ENCODE results near the gene RPN1.
A peak's percentile ranks its signal among the peaks of the same experiment; 100 is the strongest.
"Not testable (repeated sequence)": the region's sequence is repeated elsewhere in the genome, so short reads cannot be mapped to it uniquely, and the experiment has no call there.

RPN1 gene

GRCh38 chr3:128655531-128655930, 4.9 kb upstream of the RPN1 start:
- in situ Hi-C loops (cut with HindIII; ENCODE audit: low pct_ligation_motif_present, low sequenced_read_pairs) = no loop called here
- Histone ChIP-seq H3K36me3 (replicated peaks) (peaks cover under 1% of the 10 kb centered on the region), H3K27ac (no peak overlapping the region), H3K27me3 (replicated peaks) (no peaks in the 10 kb centered on the region), H3K4me3 (ENCODE audit: low read depth, low read length) (no peak overlapping the region)
- no peak for DNase-seq
- no peak for TF ChIP-seq CTCF (IDR thresholded peaks at IDR 0.05; ENCODE audit: low read depth, low read length, missing control alignments)

GRCh38 chr3:128653993-128654805, 3.6 kb upstream of the RPN1 start:
- H3K4me3 ChIP-seq (ENCODE audit: low read depth, low read length); H3K27me3 ChIP-seq (replicated peaks); in situ Hi-C loops (cut with HindIII; ENCODE audit: low pct_ligation_motif_present, low sequenced_read_pairs); H3K27ac ChIP-seq; H3K36me3 ChIP-seq (replicated peaks); DNase-seq: not testable (repeated sequence)

DNA sequence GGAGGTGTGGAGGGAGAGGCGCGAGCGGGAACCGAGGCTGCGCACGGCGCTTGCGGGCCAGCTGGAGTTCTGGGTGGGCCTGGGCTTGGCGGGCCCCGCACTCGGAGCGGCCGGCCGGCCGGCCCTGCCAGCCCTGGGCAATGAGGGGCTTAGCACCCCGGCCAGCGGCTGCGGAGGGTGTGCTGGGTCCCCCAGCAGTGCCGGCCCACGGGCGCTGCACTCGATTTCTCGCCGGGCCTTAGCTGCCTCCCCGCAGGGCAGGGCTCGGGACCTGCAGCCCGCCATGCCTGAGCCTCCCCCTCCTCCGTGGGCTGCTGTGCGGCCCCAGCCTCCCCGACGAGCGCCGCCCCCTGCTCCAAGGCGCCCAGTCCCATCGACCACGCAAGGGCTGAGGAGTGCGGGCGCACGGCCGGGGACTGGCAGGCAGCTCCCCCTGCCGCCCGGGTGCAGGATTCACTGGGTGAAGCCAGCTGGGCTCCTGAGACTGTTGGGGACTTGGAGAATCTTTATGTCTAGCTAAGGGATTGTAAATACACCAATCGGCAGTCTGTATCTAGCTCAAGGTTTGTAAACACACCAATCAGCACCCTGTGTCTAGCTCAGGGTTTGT, 2.9 kb upstream of the RPN1 start:
- in situ Hi-C loops (cut with HindIII; ENCODE audit: low pct_ligation_motif_present, low sequenced_read_pairs); H3K27me3 ChIP-seq (replicated peaks); H3K27ac ChIP-seq; H3K4me3 ChIP-seq (ENCODE audit: low read depth, low read length); DNase-seq; H3K36me3 ChIP-seq (replicated peaks): not testable (repeated sequence)

DNA sequence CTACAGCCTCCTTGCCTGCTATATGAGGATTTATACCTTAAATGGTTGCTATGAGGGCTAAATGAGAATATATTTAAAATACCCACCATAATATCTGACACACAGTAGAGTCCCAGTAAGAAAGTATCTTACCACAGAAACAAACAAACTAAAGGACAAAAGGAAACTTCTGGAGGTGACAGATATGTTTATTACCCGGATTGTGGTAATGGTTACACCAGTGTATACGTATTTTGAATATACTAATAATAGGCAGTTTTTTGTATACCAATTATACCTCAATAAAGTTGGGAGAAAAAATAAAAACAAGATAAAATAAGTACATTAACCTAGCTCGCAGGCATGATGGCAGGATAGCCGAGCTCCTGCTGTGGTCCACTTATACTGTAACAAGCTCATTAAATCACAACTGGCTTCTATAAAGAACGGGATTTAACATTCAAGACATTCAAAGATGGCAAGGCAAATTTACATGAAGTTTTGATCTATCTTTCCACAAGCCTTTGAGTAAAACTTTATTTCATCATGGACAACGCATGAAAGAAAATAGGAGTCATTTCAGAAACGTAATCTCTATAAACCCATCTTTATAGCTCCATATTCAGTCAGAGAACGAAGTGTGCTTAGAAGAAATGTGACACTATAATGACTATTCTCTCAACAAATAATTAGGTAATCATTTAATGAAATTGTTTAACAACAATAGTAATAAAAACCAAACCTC, 1.5 kb downstream of the RPN1 start:
- DNase-seq = no peak
- Histone ChIP-seq H3K36me3 (replicated peaks) (peaks cover 14% of the 10 kb centered on the region), H3K27ac (peak overlapping the region; percentile 95)

DNA sequence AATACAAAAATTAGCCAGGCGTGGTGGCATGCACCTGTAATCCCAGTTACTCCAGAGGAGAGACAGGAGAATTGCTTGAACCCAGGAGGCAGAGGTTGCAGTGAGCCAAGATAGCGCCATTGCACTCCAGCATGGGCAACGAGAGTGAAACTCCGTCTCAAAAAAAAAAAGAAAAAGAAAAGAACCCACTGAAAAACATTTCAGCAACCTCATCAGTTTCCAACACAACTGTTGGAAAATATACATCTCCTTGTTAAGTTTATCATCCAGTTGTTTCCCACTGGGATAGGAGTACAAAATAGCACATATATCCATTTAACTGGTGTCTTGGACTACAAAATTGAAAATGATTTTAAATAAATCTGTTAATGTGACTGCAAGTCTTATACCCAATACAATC, 2.2 kb downstream of the RPN1 start:
- in situ Hi-C loops (cut with HindIII; ENCODE audit: low pct_ligation_motif_present, low sequenced_read_pairs) = no loop called here
- H3K27me3 ChIP-seq (replicated peaks) = no peaks in the 10 kb centered on the region
- DNase-seq = no peak
- no peak overlapping the region for H3K27ac ChIP-seq
- no peak for TF ChIP-seq CTCF (IDR thresholded peaks at IDR 0.05; ENCODE audit: low read depth, low read length, missing control alignments)
- H3K4me3 ChIP-seq (ENCODE audit: low read depth, low read length) = peak overlapping the region; percentile 99
- peaks cover 17% of the 10 kb centered on the region for H3K36me3 ChIP-seq (replicated peaks)

More for the DNA sequence above, 1.5 kb downstream of the RPN1 start:
- no peaks in the 10 kb centered on the region for H3K27me3 ChIP-seq (replicated peaks)
- in situ Hi-C loops (cut with HindIII; ENCODE audit: low pct_ligation_motif_present, low sequenced_read_pairs) = no loop called here
- no peak for TF ChIP-seq CTCF (IDR thresholded peaks at IDR 0.05; ENCODE audit: low read depth, low read length, missing control alignments)
- H3K4me3 ChIP-seq (ENCODE audit: low read depth, low read length) = peak overlapping the region; percentile 99

- no peak overlapping the region for H3K27ac ChIP-seq
- no peak for DNase-seq
- in situ Hi-C loops (cut with HindIII; ENCODE audit: low pct_ligation_motif_present, low sequenced_read_pairs) = no loop called here
- H3K36me3 ChIP-seq (replicated peaks) = peaks cover 27% of the 10 kb centered on the region
- H3K27me3 ChIP-seq (replicated peaks) = no peaks in the 10 kb centered on the region
- TF ChIP-seq CTCF (IDR thresholded peaks at IDR 0.05; ENCODE audit: low read depth, low read length, missing control alignments) = no peak
- no peak overlapping the region for H3K4me3 ChIP-seq (ENCODE audit: low read depth, low read length)
Observed at GRCh38 chr3:128647307-128647706, 3.3 kb downstream of the RPN1 start.

Data from brain microvascular endothelial cell (primary cell).